GM12874 (cell line): ENCODE results near the gene SLC9A9.

ENCODE experiments used
- CTCF ChIP-seq: IDR thresholded peaks from 2 replicates; pipeline ENCODE4 v1.5.1; 2011; ENCODE audit warnings: low read depth, mild to moderate bottlenecking, control low read depth, low read length, moderate library complexity; ENCODE audit not compliant: insufficient read depth

SLC9A9 gene

GRCh38 chr3:143731320-143731719 is 116.9 kb downstream of the SLC9A9 start:
- TF ChIP-seq CTCF: no peak

DNA sequence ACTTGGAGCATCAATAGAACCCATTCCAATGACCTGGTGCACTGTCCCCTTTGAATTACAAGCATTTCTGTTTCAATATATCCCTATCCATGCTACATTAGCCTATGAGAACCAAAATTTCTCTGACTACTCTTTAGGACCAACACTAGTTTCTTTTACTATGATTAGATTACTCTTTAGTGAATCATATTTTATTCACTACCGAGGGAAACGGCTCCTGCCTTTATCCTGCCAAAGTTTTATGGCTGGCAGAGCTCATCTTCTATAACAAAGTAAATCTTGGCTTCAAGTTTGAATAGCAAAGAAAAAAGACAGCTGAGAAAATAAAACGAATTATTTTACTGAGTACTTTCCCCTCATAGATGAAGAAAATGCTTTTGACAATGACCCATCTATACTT is 120.9 kb downstream of the SLC9A9 start:
- TF ChIP-seq CTCF: no peak

GRCh38 chr3:143726727-143727126 is 121.5 kb downstream of the SLC9A9 start:
- TF ChIP-seq CTCF: no peak

GRCh38 chr3:143720381-143720780 is 127.9 kb downstream of the SLC9A9 start:
- TF ChIP-seq CTCF: no peak

- TF ChIP-seq CTCF: no peak
Observed at GRCh38 chr3:143718463-143718862, 129.8 kb downstream of the SLC9A9 start.

DNA sequence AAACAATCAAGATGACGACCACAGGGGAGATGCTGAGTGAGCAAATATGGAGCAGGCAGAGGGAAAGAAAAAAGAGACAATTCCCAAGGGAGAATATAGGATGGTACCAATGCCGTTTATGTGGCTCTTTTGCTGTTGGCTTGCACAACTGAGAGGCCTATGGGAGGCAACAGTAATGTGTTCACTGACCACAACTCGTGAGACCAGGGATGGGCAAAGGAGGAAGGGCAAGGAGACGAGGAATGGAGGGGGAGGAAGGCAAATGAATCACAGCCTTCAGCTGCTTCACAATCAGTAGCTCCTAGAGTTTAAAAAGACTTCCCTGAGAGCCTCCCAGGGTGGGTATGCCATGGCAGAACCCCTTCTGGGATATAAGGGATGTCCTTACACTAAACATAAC is 131.5 kb downstream of the SLC9A9 start:
- TF ChIP-seq CTCF: no peak

- TF ChIP-seq CTCF: no peak
Observed at GRCh38 chr3:143712522-143712921, 135.7 kb downstream of the SLC9A9 start.

GRCh38 chr3:143707848-143708247 is 140.4 kb downstream of the SLC9A9 start:
- no peak for TF ChIP-seq CTCF
